ENCODE measurements around the gene VASP. TPM values are rescaled to one million over a fixed set of nuclear protein-coding genes. Genes with fewer than 3 reads are reported as not detected.

The VASP gene
- total and polyA plus RNA-seq, 9 of the 15 experiments (the other 6 are each of a cell fraction or from before 2014, with no cell fraction given) = 16.7 to 261 (median 112) TPM

GRCh38 chr19:45523642-45524256, 16.5 kb downstream of the VASP start:
- intact Hi-C loops (cut with micrococcal nuclease) = loop anchor here (1.0 to 2.0 kb wide), 2 partner anchors 35 to 119 kb away; no protein-coding TSS in a partner anchor
- Histone ChIP-seq H3K36me3 (ENCODE audit: control insufficient read depth, insufficient read depth, low read length) (peaks cover 93% of the 10 kb centered on the region), H3K9me1 (ENCODE audit: control insufficient read depth, insufficient read depth, low read length) (peaks cover 5% of the 10 kb centered on the region), H3K4me3 (no peak overlapping the region), H3K4me1 (replicated peaks in 1 of 2; ENCODE audit: control insufficient read depth in 2 of 2, insufficient read depth in 2 of 2, low read length in 2 of 2) (peaks cover 3 to 32% of the 10 kb centered on the region in 2 experiments; a peak in 3 of 5 replicates), H3K27ac (ENCODE audit: extremely low read depth, low read depth, low read length) (no peak overlapping the region), H2AFZ (ENCODE audit: low read depth, low read length) (no peak overlapping the region), H3K27me3 (ENCODE audit: control insufficient read depth in 2 of 2, insufficient read depth in 2 of 2, low read length in 2 of 2) (no peaks in the 10 kb centered on the region), H3K4me2 (ENCODE audit: insufficient read depth, low read length) (no peak overlapping the region), H3K79me2 (ENCODE audit: control insufficient read depth, insufficient read depth, low read length) (no peaks in the 10 kb centered on the region; the same call in 2 of the 3 replicates), H4K20me1 (replicated peaks; ENCODE audit: control insufficient read depth, insufficient read depth, low read length) (peaks cover 10% of the 10 kb centered on the region), H3K9ac (ENCODE audit: insufficient read depth in 1 of 2, low read depth in 2 of 2, low read length in 2 of 2) (no peak overlapping the region), H3K9me3 (replicated peaks; ENCODE audit: control insufficient read depth, insufficient read depth, low read depth, low read length) (no peaks in the 10 kb centered on the region; the same call in 1 of the 2 replicates)
- ATAC-seq = peak; percentile 86
- in situ Hi-C loops (cut with MboI) = loop anchor here (5.0 kb wide), 1 partner anchor 34 kb away; no protein-coding TSS in a partner anchor
- CTCF ChIA-PET (ENCODE audit: low intra/inter-chr PET ratio) = interaction anchor here (0.6 to 3.3 kb wide), 6 partner anchors 35 to 119 kb away, joined by 3 to 34 read pairs (median 4); no protein-coding TSS in a partner anchor
- peak; percentile 77 to 83 (median 82) for DNase-seq (ENCODE audit: extremely low read depth in 1 of 4, low spot score in 3 of 4)
- no TSS peak for BruUV-seq (replicated peaks)
- 68% methylated on average over 9 of the region's 9 CpGs for WGBS (ENCODE audit: insufficient coverage, low coverage, missing lambda C conversion rate)
- FAIRE-seq = peak; percentile 85
- POLR2A ChIA-PET = interaction anchor here (0.7 to 0.9 kb wide), 4 partner anchors 8 to 117 kb away, joined by 3 to 4 read pairs (median 3); no protein-coding TSS in a partner anchor
- TF ChIP-seq USF1 (CRISPR knock-in tag; IDR thresholded peaks at IDR 0.05) = 0 out of 2 replicates have a peak, but pooled peaks have one; percentile 13
- TF ChIP-seq MCM2 (IDR thresholded peaks at IDR 0.05; ENCODE audit: low read depth) = no peak
- peak; percentile 78; the same call in 1 of the 2 replicates for TF ChIP-seq CREB3L1 (IDR thresholded peaks at IDR 0.05; ENCODE audit: borderline replicate concordance, low read depth)
- 0 out of 2 replicates have a peak, but pooled peaks have one; percentile 10 for TF ChIP-seq JUN (IDR thresholded peaks at IDR 0.05; ENCODE audit: borderline replicate concordance, low read depth, low read length)
- 0 out of 2 replicates have a peak, but pooled peaks have one; percentile 30 for TF ChIP-seq JUN (CRISPR knock-in tag; IDR thresholded peaks at IDR 0.05; ENCODE audit: borderline replicate concordance)
- no peak for TF ChIP-seq THRAP3 (IDR thresholded peaks at IDR 0.05; ENCODE audit: borderline replicate concordance)
- TF ChIP-seq CC2D1A (IDR thresholded peaks at IDR 0.05) = peak; percentile 28; the same call in 1 of the 2 replicates
- TF ChIP-seq MYNN (IDR thresholded peaks at IDR 0.05) = peak; percentile 30; the same call in 1 of the 2 replicates
- no peak for TF ChIP-seq MYNN (CRISPR knock-in tag; IDR thresholded peaks at IDR 0.05)
- TF ChIP-seq XRCC3 (IDR thresholded peaks at IDR 0.05) = no peak
- TF ChIP-seq SMAD4 (CRISPR knock-in tag; conservative IDR thresholded peaks at IDR 0.05) = no peak
- TF ChIP-seq RAD21 (CRISPR knock-in tag; conservative IDR thresholded peaks at IDR 0.05 in 1 of 2, IDR thresholded peaks at IDR 0.05 in 1 of 2) = peak; percentile 69 to 77
- TF ChIP-seq NR2C1 (IDR thresholded peaks at IDR 0.05) = no peak
- TF ChIP-seq NR2C1 (tag; IDR thresholded peaks at IDR 0.05) = peak; percentile 36; the same call in 1 of the 2 replicates
- 0 out of 2 replicates have a peak, but pooled peaks have one; percentile 21 for TF ChIP-seq HINFP (tag; conservative IDR thresholded peaks at IDR 0.05; ENCODE audit: low read depth)
- no peak for TF ChIP-seq ELK1 (CRISPR knock-in tag; IDR thresholded peaks at IDR 0.05)
- TF ChIP-seq ELF1 (tag; IDR thresholded peaks at IDR 0.05) = 0 out of 2 replicates have a peak, but pooled peaks have one; percentile 40

All from K562 (cell line).